HepG2 (cell line): ENCODE measurements around the gene RASSF8. TPM values are rescaled to one million over a fixed set of nuclear protein-coding genes. Genes with fewer than 3 reads are reported as not detected.

Experiments used
- ATAC-seq: fragments of 200-7000 bp; cut with Tn5 transposase; 3 replicates; pipeline ENCODE4 v1.9.1; 2020; ENCODE audit warnings: mild to moderate bottlenecking, moderate library complexity
- BruUV-seq: library from RNA; stranded (reverse); fragments of 400-500 nt; replicated peaks from 2 replicates; lab custom pipeline; 2021; lab: Mats Ljungman, UMichigan
- CTCF ChIA-PET: fragments of 300-600 bp; formaldehyde crosslinking; extraction: SDS; loops from one replicate; lab custom pipeline; 2021; ENCODE audit warnings: low total read pairs, inconsistent platforms, low intra/inter-chr PET ratio; lab: Yijun Ruan, JAX
- POLR2A ChIA-PET: fragments of 350-600 bp; sonication (Branson Sonifier 250); formaldehyde crosslinking; loops from one replicate; lab custom pipeline; 2020; ENCODE audit warnings: antibody characterized with exemption, inconsistent platforms; lab: Yijun Ruan, JAX
- DNase-seq: peaks from one replicate; pipeline ENCODE4 v3.0.0-alpha.2; 2015; ENCODE audit warnings: low spot score
- FAIRE-seq: peaks from 3 replicates; lab custom pipeline; 2011; peaks lifted over from hg19 to GRCh38; lab: Jason Lieb, UNC
- H2AFZ ChIP-seq: one replicate; pipeline ENCODE4 v1.6.1; 2011; ENCODE audit warnings: low read length, inconsistent platforms
- H3K27ac ChIP-seq: fragments of 300-600 bp; 3 replicates; pipeline ENCODE4 v1.8.0; 2011; ENCODE audit warnings: mixed run types, mild to moderate bottlenecking, mixed read lengths, low read length, inconsistent platforms; ENCODE audit not compliant: insufficient read depth; ENCODE audit errors: extremely low read length
- H3K27me3 ChIP-seq, 2 experiments: fragments of 200-600 bp in 1 of 2; 2 replicates in 1 of 2; 3 replicates in 1 of 2; pipeline versions ENCODE4 v1.6.0 to v1.8.0; 2011; ENCODE audit warnings: low read length in 2 of 2, mild to moderate bottlenecking in 2 of 2, moderate library complexity in 2 of 2, inconsistent platforms in 1 of 2; ENCODE audit not compliant: insufficient read depth in 2 of 2, control insufficient read depth in 1 of 2
- H3K36me3 ChIP-seq, 2 experiments: fragments of 200-600 bp in 1 of 2; replicated peaks in 1 of 2; 2 replicates in 1 of 2; 3 replicates in 1 of 2; pipeline versions ENCODE4 v1.5.1 to v1.8.0; 2011; ENCODE audit warnings: low read length in 2 of 2, inconsistent platforms in 1 of 2; ENCODE audit not compliant: insufficient read depth in 2 of 2, control insufficient read depth in 1 of 2
- H3K4me1 ChIP-seq: 2 replicates; pipeline ENCODE4 v1.5.1; 2012; ENCODE audit warnings: low read length, inconsistent platforms; ENCODE audit not compliant: insufficient read depth
- H3K4me2 ChIP-seq: 2 replicates; pipeline ENCODE4 v1.6.0; 2011; ENCODE audit warnings: low read depth, low read length, inconsistent platforms
- H3K4me3 ChIP-seq, 3 experiments: fragments of 200-600 bp in 1 of 3; sonication (generic), shearing (Covaris generic) in 1 of 3; replicated peaks in 1 of 3; 2 replicates each; pipeline ENCODE4 v1.5.1; 2011 to 2016; ENCODE audit warnings: low read length in 3 of 3, inconsistent platforms in 2 of 3, low read depth in 2 of 3, mild to moderate bottlenecking in 2 of 3, control low read depth in 1 of 3, mixed read lengths in 1 of 3; ENCODE audit not compliant: insufficient read depth in 1 of 3
- H3K79me2 ChIP-seq: one replicate; pipeline ENCODE4 v1.6.1; 2011; ENCODE audit warnings: low read length, inconsistent platforms; ENCODE audit not compliant: insufficient read depth
- H3K9ac ChIP-seq: 2 replicates; pipeline ENCODE4 v1.6.0; 2011; ENCODE audit warnings: mild to moderate bottlenecking, low read depth, low read length, inconsistent platforms; ENCODE audit not compliant: insufficient read depth
- H3K9me3 ChIP-seq: 2 replicates; pipeline ENCODE4 v1.5.1; 2012; ENCODE audit warnings: mild to moderate bottlenecking, low read length
- H4K20me1 ChIP-seq: 2 replicates; pipeline ENCODE4 v1.6.0; 2011; ENCODE audit warnings: inconsistent platforms, mild to moderate bottlenecking, low read length, moderate library complexity; ENCODE audit not compliant: insufficient read depth
- ARHGAP35 ChIP-seq: sonication (generic); formaldehyde crosslinking; IDR thresholded peaks from 2 replicates; pipeline ENCODE4 v1.9.0; 2022; ENCODE audit warnings: mild to moderate bottlenecking, inconsistent platforms, moderate library complexity, missing genetic modification reagents, borderline replicate concordance
- GFI1 ChIP-seq: sonication (generic); formaldehyde crosslinking; IDR thresholded peaks from 2 replicates; pipeline ENCODE4 v1.5.0; 2020; ENCODE audit warnings: missing genetic modification reagents, mild to moderate bottlenecking, borderline replicate concordance
- RBFOX2 ChIP-seq: fragments of 200-400 bp; formaldehyde crosslinking; IDR thresholded peaks from 2 replicates; pipeline ENCODE4 v1.6.1; 2017; ENCODE audit warnings: low read depth, mild to moderate bottlenecking, low read length
- RFXANK ChIP-seq: IDR thresholded peaks from 2 replicates; pipeline ENCODE4 v1.6.1; 2016
- RNF219 ChIP-seq: sonication (generic); formaldehyde crosslinking; IDR thresholded peaks from 2 replicates; pipeline ENCODE4 v1.5.0; 2020; ENCODE audit warnings: mild to moderate bottlenecking, missing genetic modification reagents
- TCF7 ChIP-seq: sonication (generic); IDR thresholded peaks from 2 replicates; pipeline ENCODE4 v1.6.1; 2016; ENCODE audit warnings: antibody characterized with exemption, low read depth
- THYN1 ChIP-seq: sonication (generic); formaldehyde crosslinking; IDR thresholded peaks from 2 replicates; pipeline ENCODE4 v1.8.1; 2023; ENCODE audit warnings: low read depth, mild to moderate bottlenecking, moderate library complexity, missing genetic modification reagents, borderline replicate concordance
- ZMAT5 ChIP-seq: sonication (generic); formaldehyde crosslinking; IDR thresholded peaks from 2 replicates; pipeline ENCODE4 v1.5.0; 2020; ENCODE audit warnings: mild to moderate bottlenecking, low read depth, missing genetic modification reagents, borderline replicate concordance
- ZNF687 ChIP-seq: sonication (generic); formaldehyde crosslinking; IDR thresholded peaks from 2 replicates; pipeline ENCODE4 v1.5.1; 2020; ENCODE audit warnings: mild to moderate bottlenecking, missing genetic modification reagents, moderate library complexity
- ZNF724P ChIP-seq: sonication (generic); formaldehyde crosslinking; IDR thresholded peaks from 2 replicates; pipeline ENCODE4 v1.8.0; 2022; ENCODE audit warnings: missing genetic modification reagents, borderline replicate concordance
- ZNF850 ChIP-seq: sonication (generic); formaldehyde crosslinking; conservative IDR thresholded peaks from 2 replicates; pipeline ENCODE4 v1.9.0; 2021; ENCODE audit warnings: mild to moderate bottlenecking, missing genetic modification reagents
- WGBS: methylation state at CpG from one replicate; pipeline ENCODE4 v1.1.6; 2017; ENCODE audit warnings: low lambda C conversion rate; 5-methylcytosine and 5-hydroxymethylcytosine counted together
- in situ Hi-C: cut with HindIII; loops from 2 replicates; pipeline ENCODE4 v1.10.0; 2017; ENCODE audit warnings: low pct_unique_long_range_greater_than_20kb; ENCODE audit not compliant: extremely low pct_ligation_motif_present
- intact Hi-C: fragments of 100-400 bp; cut with micrococcal nuclease; formaldehyde crosslinking; loops from one replicate; pipeline ENCODE4 v1.10.0; 2022; ENCODE audit not compliant: unreplicated experiment
- polyA plus RNA-seq, 8 experiments: library from polyadenylated mRNA; depleted of rRNA in 3 of 8; stranded (reverse) in 7 of 8; unstranded in 1 of 8; fragments of >200 nt; fragmentation: Illumina TruSeq in 4 of 8; extraction: Trizol in 4 of 8; gene quantifications; 2 replicates each; pipeline versions ENCODE4 v1.2.1 to v1.2.3, GENCODE V29; 2011 to 2016; ENCODE audit warnings: low read depth in 4 of 8, missing spikeins in 1 of 8, mixed read lengths in 1 of 8; ENCODE audit not compliant: insufficient read depth in 1 of 8
- total RNA-seq, 5 experiments: library from RNA; depleted of rRNA; stranded (reverse); fragments of >200 nt; fragmentation: Illumina TruSeq; extraction: Trizol; gene quantifications; 2 replicates each; pipeline ENCODE4 v1.2.3, GENCODE V29; 2016; ENCODE audit warnings: low read depth in 1 of 5
- TF ChIP-seq, protein P1 (sequence below): IDR thresholded peaks from 2 replicates; pipeline ENCODE4 v1.6.1; 2016; ENCODE audit warnings: mild to moderate bottlenecking, missing biosample characterization, missing genetic modification reagents

The RASSF8 gene
- total and polyA plus RNA-seq, 2 of the 13 experiments (the other 11 are each of a cell fraction or from before 2014, with no cell fraction given), result 0.82 to 9.2 TPM

- no TSS peak for BruUV-seq
- FAIRE-seq, result no peak
- in situ Hi-C loops (no loop called here), intact Hi-C loops (no loop called here)
- no peak overlapping the region for H2AFZ ChIP-seq
- no peak for DNase-seq
- no peak overlapping the region for H3K4me3 ChIP-seq
- no peak for ATAC-seq
- no peak overlapping the region for H3K9ac ChIP-seq
- ChIA-PET CTCF (no interaction called here), POLR2A (no interaction called here)
- peaks cover 18% of the 10 kb centered on the region for H3K4me1 ChIP-seq
- no peaks in the 10 kb centered on the region for H3K79me2 ChIP-seq
- 30% methylated on average over 6 of the region's 6 CpGs for WGBS
- H3K4me2 ChIP-seq, result no peak overlapping the region
- H3K36me3 ChIP-seq, result no peaks in the 10 kb centered on the region
- no peak overlapping the region for H3K27ac ChIP-seq
- H3K27me3 ChIP-seq, result peaks cover 6 to 19% of the 10 kb centered on the region in 2 experiments; a peak in 4 of 5 replicates
- H4K20me1 ChIP-seq, result no peaks in the 10 kb centered on the region
- H3K9me3 ChIP-seq, result no peaks in the 10 kb centered on the region
- no peak for TF ChIP-seq THYN1 (CRISPR knock-in tag)
- TF ChIP-seq RFXANK, result no peak
- no peak for TF ChIP-seq RNF219
- no peak for TF ChIP-seq ARHGAP35 (CRISPR knock-in tag)
- no peak for TF ChIP-seq GFI1 (CRISPR knock-in tag)
- no peak for TF ChIP-seq RBFOX2
- TF ChIP-seq, protein P1, sequence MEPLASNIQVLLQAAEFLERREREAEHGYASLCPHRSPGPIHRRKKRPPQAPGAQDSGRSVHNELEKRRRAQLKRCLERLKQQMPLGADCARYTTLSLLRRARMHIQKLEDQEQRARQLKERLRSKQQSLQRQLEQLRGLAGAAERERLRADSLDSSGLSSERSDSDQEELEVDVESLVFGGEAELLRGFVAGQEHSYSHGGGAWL (CRISPR knock-in tag), result no peak
- no peak for TF ChIP-seq ZNF850
- no peak for TF ChIP-seq TCF7
- TF ChIP-seq ZNF724P (CRISPR knock-in tag), result no peak
- TF ChIP-seq ZMAT5, result no peak
- no peak for TF ChIP-seq ZNF687 (CRISPR knock-in tag)
Observed at GRCh38 chr12:26116829-26117715, 158.6 kb downstream of the RASSF8 start.
